HUES6 (cell line): ENCODE measurements around the gene RMRP.
"Not testable (repeated sequence)": the region's sequence is repeated elsewhere in the genome, so short reads cannot be mapped to it uniquely, and the experiment has no call there.

ENCODE experiments used
- H3K27ac ChIP-seq: 2 replicates; pipeline ENCODE4 v1.7.0; 2013; ENCODE audit warnings: low read depth, mild to moderate bottlenecking, low read length, inconsistent platforms
- H3K27me3 ChIP-seq: 2 replicates; pipeline ENCODE4 v1.6.1; 2013; ENCODE audit warnings: low read length; ENCODE audit not compliant: control insufficient read depth, insufficient read depth
- H3K36me3 ChIP-seq: 2 replicates; pipeline ENCODE4 v1.6.1; 2013; ENCODE audit warnings: low read length; ENCODE audit not compliant: control insufficient read depth, insufficient read depth
- H3K4me1 ChIP-seq: 2 replicates; pipeline ENCODE4 v1.6.1; 2013; ENCODE audit warnings: low read length; ENCODE audit not compliant: control insufficient read depth, insufficient read depth
- H3K4me3 ChIP-seq: 2 replicates; pipeline ENCODE4 v1.5.1; 2013; ENCODE audit warnings: low read depth, low read length
- H3K9ac ChIP-seq: one replicate; pipeline ENCODE4 v1.6.1; 2013; ENCODE audit warnings: mild to moderate bottlenecking, low read length
- H3K9me3 ChIP-seq: 2 replicates; pipeline ENCODE4 v1.6.1; 2013; ENCODE audit warnings: low read depth, low read length; ENCODE audit not compliant: control insufficient read depth, insufficient read depth

Gene RMRP

GRCh38 chr9:35639225-35639624, 18.6 kb downstream of the RMRP start:
- not testable (repeated sequence) for H3K27ac ChIP-seq, H3K36me3 ChIP-seq, H3K4me3 ChIP-seq, H3K9me3 ChIP-seq, H3K9ac ChIP-seq, H3K4me1 ChIP-seq, H3K27me3 ChIP-seq

- not testable (repeated sequence) for H3K9ac ChIP-seq, H3K4me3 ChIP-seq, H3K27ac ChIP-seq, H3K36me3 ChIP-seq, H3K4me1 ChIP-seq, H3K9me3 ChIP-seq, H3K27me3 ChIP-seq
These were observed 19.1 kb downstream of the RMRP start for GRCh38 chr9:35638751-35639150.

- not testable (repeated sequence) for H3K27me3 ChIP-seq, H3K36me3 ChIP-seq, H3K27ac ChIP-seq, H3K9ac ChIP-seq, H3K4me3 ChIP-seq, H3K4me1 ChIP-seq, H3K9me3 ChIP-seq
These were observed 20.3 kb downstream of the RMRP start for GRCh38 chr9:35637427-35637955.

GRCh38 chr9:35636877-35637246, 21.0 kb downstream of the RMRP start:
- not testable (repeated sequence) for H3K9me3 ChIP-seq, H3K27ac ChIP-seq, H3K4me3 ChIP-seq, H3K36me3 ChIP-seq, H3K4me1 ChIP-seq, H3K27me3 ChIP-seq, H3K9ac ChIP-seq

GRCh38 chr9:35636135-35636876, 21.5 kb downstream of the RMRP start:
- Histone ChIP-seq H3K9ac (no peak overlapping the region), H3K4me1 (no peaks in the 10 kb centered on the region), H3K36me3 (peaks cover 2% of the 10 kb centered on the region; the same call in 1 of the 2 replicates), H3K4me3 (no peak overlapping the region), H3K27ac (no peak overlapping the region), H3K27me3 (no peaks in the 10 kb centered on the region), H3K9me3 (no peaks in the 10 kb centered on the region)

- Histone ChIP-seq H3K27me3 (no peaks in the 10 kb centered on the region), H3K9ac (no peak overlapping the region), H3K36me3 (no peaks in the 10 kb centered on the region), H3K4me3 (no peak overlapping the region), H3K4me1 (no peaks in the 10 kb centered on the region), H3K27ac (no peak overlapping the region), H3K9me3 (no peaks in the 10 kb centered on the region)
These were observed 22.1 kb downstream of the RMRP start for GRCh38 chr9:35635730-35636129.

- no peaks in the 10 kb centered on the region for H3K9me3 ChIP-seq
- no peak overlapping the region for H3K9ac ChIP-seq
These were observed 28.2 kb downstream of the RMRP start for GRCh38 chr9:35629597-35629996.

GRCh38 chr9:35628389-35628991, 29.3 kb downstream of the RMRP start:
- H3K27ac ChIP-seq: no peak overlapping the region
- no peaks in the 10 kb centered on the region for H3K36me3 ChIP-seq
- H3K9me3 ChIP-seq: no peaks in the 10 kb centered on the region
- no peaks in the 10 kb centered on the region for H3K4me1 ChIP-seq
- H3K27me3 ChIP-seq: no peaks in the 10 kb centered on the region
- H3K9ac ChIP-seq: no peak overlapping the region
- H3K4me3 ChIP-seq: no peak overlapping the region

More at GRCh38 chr9:35629597-35629996, 28.2 kb downstream of the RMRP start:
- no peak overlapping the region for H3K4me3 ChIP-seq
- no peaks in the 10 kb centered on the region for H3K27me3 ChIP-seq
- no peaks in the 10 kb centered on the region for H3K4me1 ChIP-seq
- no peaks in the 10 kb centered on the region for H3K36me3 ChIP-seq
- H3K27ac ChIP-seq: no peak overlapping the region

- no peak overlapping the region for H3K4me3 ChIP-seq
- no peak overlapping the region for H3K27ac ChIP-seq
- H3K36me3 ChIP-seq: no peaks in the 10 kb centered on the region
- H3K9ac ChIP-seq: no peak overlapping the region
- no peaks in the 10 kb centered on the region for H3K9me3 ChIP-seq
- H3K27me3 ChIP-seq: no peaks in the 10 kb centered on the region
- H3K4me1 ChIP-seq: no peaks in the 10 kb centered on the region
These were observed 30.2 kb downstream of the RMRP start for GRCh38 chr9:35627575-35627974.

GRCh38 chr9:35619800-35620158, 38.0 kb downstream of the RMRP start:
- Histone ChIP-seq H3K9ac (no peak overlapping the region), H3K4me1 (peaks cover 11% of the 10 kb centered on the region), H3K4me3 (no peak overlapping the region)

GRCh38 chr9:35618854-35619799, 38.7 kb downstream of the RMRP start:
- H3K36me3 ChIP-seq: no peaks in the 10 kb centered on the region
- no peak overlapping the region for H3K9ac ChIP-seq
- no peak overlapping the region for H3K27ac ChIP-seq
- peaks cover 11% of the 10 kb centered on the region for H3K4me1 ChIP-seq
- H3K4me3 ChIP-seq: no peak overlapping the region
- H3K27me3 ChIP-seq: peaks cover 50% of the 10 kb centered on the region
- no peaks in the 10 kb centered on the region for H3K9me3 ChIP-seq

More at GRCh38 chr9:35619800-35620158, 38.0 kb downstream of the RMRP start:
- no peaks in the 10 kb centered on the region for H3K9me3 ChIP-seq
- H3K27me3 ChIP-seq: peaks cover 44% of the 10 kb centered on the region
- no peaks in the 10 kb centered on the region for H3K36me3 ChIP-seq
- H3K27ac ChIP-seq: no peak overlapping the region
